B cell (primary cell): ENCODE data around the gene FAM180B.

ENCODE experiments used
- CTCF ChIP-seq: fragments of 200-600 bp; IDR thresholded peaks from one replicate; pipeline ENCODE4 v1.8.0; 2022; ENCODE audit warnings: antibody characterized with exemption, mild to moderate bottlenecking
- EZH2 ChIP-seq: IDR thresholded peaks from 2 replicates; pipeline ENCODE4 v1.6.1; 2012; ENCODE audit warnings: borderline replicate concordance, low read depth, mild to moderate bottlenecking, moderate library complexity, low read length; ENCODE audit not compliant: insufficient read depth, poor library complexity, severe bottlenecking

DNA sequence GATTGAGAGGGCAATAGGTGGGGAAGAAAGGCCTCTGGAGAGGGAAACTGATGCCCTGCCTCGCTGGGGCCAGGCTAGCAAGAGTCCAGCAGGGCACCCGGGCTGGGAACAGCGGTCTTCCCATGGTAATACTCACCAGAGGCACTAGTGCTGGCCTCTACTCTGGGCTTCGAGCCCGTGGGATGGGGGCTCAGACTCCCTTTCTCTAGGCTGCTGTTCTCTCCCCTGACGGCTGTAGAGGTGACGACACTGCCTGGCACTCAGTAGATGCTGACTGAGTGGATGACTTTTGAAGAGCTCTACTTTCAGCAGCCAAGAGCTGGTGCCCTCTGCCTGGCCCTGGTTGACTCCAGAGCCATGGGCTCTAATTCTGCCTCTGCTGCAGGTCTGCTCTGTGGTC, 8.6 kb downstream of the FAM180B start:
- TF ChIP-seq CTCF, result no peak
- TF ChIP-seq EZH2, result no peak
